HTR-8/SVneo (cell line): Measurements from ENCODE around the gene ABHD2.
"Not testable (repeated sequence)": the region's sequence is repeated elsewhere in the genome, so short reads cannot be mapped to it uniquely, and the experiment has no call there.

Experiments used
- DNase-seq: peaks from one replicate; pipeline ENCODE4 v3.0.0; 2011; ENCODE audit warnings: low spot score, mixed read lengths; ENCODE audit not compliant: insufficient read length
- FAIRE-seq: peaks from 2 replicates; lab custom pipeline; 2011; peaks lifted over from hg19 to GRCh38; lab: Jason Lieb, UNC

The ABHD2 gene

DNA sequence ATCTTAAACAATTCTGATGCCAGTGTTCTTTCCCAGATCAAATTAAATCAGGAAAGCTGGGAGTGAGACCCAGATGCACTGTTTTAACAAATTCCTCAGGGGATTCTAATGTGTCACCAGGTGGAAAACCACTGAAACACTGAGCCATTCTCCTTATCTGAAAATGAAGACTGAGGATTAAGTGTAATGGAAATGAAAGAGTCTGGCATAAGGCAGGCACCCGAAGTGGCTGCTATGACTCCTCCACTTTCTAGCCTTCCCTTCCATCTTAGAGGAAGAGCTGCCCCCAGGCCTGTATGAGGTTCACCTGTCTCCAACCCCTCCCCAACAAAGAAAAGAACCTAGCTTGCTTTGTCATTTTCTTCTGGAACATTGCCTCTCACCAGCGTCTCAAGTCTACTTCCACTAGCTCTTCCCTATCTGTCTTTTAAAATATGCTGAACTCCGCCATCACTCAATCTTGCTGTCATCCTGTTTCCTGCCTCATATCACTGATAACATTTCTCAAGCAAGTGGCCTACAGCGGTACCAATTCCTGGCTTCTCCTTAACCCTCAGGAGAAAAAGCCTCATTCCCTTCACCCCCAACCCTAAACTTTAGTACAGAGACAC lies 13.7 kb upstream of the ABHD2 start:
- FAIRE-seq (no peak), DNase-seq (no peak)

- DNase-seq (no peak), FAIRE-seq (no peak)
Measured at GRCh38 chr15:89075101-89075640, 13.1 kb upstream of the ABHD2 start.

DNA sequence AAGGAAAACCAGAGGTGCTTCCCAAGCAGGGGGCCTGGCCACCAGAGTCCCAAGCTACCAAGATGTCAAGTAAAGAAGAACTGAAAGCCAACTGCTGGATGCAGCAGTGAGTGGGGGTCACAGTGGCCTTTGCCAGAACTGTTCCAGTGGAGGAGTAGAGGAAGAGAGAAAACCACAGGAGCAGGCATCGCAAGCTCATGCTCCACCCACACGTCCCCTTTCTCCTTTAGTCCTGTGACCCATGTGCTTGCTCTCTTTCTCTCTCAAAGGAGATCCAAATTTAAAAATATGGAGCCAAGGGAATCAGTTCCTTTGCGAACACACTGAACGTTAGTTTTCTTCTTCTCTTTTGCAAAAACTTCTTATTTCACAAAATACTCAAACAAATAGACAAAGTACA lies 12.4 kb upstream of the ABHD2 start:
- DNase-seq (no peak), FAIRE-seq (no peak)

DNA sequence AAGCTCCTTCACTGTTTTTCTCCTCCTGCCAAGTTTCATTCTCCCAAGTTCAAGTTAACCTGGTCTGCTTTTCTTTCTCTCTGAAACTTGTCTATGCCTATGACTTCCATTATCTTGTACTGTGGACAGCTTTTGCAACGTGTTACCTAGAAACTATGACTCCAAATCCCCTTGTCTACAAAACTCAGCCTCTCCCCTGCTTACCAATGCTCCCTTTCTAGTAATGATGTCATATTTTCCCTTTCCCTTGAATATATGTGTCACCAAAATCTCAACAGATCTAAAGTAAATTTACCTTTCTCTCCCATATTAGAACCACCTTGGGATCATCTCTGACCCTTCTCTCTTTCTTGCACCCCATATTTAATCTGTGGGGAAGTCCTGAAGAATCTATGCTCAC lies 10.5 kb upstream of the ABHD2 start:
- DNase-seq (no peak), FAIRE-seq (no peak)

DNA sequence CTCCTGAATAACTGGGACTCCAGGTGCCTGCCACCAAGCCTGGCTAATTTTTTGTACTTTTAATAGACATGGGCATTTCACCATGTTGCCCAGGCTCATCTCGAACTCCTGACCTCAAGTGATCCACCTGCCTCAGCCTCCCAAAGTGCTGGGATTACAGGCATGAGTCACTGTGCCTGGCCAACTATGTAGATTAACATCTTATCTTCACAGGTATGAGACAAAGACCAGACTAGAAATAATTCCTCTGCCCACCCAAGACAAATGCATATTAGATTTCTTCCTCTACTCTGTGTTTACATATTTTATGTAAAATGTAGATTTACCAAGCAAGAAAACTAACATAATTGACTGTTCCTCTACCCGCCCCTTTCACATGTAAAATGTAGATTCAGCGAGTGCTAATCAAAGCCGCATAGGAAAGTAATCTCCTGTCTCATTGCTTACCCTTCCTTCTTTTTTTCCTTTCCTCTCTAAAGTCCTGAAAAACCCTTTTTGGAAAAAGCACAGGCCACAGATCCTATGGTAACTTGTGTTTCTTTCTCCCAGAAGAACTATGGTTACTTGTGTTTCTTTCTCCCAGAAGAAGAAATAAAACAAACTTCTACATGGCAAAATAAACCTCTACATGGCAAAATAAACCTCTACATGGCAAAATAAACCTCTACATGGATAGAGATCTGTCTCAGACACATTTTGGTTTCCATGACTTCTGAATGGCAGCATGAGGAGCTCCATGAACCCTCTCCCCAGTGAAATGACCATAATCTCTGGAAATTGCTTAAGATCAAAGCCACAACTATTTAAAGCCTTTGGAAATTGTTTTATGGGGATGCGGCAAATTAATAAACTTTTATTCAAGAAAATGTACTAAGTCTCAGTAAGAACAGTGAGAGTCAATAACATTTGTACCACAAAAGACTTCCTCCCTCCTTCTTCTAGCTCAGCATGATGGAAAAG lies 9.1 kb upstream of the ABHD2 start:
- FAIRE-seq (no peak), DNase-seq (no peak)

DNA sequence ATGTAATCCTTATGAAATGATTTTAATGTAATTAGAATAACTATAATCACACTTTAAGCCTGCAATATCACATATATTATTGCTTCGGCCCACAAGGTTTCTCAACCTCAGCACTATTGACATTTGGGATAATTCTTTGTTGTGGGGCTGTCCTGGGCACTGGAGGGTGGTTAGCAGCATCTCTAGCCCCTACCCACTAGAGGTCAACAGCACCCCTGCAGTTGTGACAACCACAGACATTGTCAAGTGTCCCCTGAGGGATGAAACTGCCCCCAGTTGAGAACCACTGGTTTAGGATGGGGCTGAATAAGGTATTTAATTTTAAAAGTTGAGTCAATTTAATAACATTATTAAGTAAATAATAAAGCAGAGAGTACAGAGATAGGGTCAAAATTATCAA lies 6.4 kb upstream of the ABHD2 start:
- FAIRE-seq = no peak
- no peak for DNase-seq

DNA sequence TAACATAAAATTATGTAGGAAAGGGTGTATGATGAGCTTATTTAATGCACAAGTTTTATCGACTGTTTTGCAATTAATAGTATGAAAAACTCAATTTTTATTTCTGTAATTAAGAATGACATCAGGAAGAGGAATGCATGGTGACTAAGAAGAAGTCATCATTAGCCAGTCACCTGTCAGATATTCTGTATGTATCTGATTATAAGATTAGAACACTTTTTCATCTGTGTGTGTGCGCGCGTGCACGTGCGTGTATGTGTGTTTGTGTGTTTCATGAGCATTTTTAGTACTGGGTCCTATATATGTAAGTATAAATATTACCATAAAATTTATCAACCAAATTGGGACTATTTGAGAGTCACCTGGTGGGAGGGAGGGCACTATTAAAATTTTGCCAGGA lies 5.0 kb upstream of the ABHD2 start:
- DNase-seq = no peak
- FAIRE-seq = no peak

GRCh38 chr15:89085289-89085926 lies 2.8 kb upstream of the ABHD2 start:
- no peak for FAIRE-seq

DNA sequence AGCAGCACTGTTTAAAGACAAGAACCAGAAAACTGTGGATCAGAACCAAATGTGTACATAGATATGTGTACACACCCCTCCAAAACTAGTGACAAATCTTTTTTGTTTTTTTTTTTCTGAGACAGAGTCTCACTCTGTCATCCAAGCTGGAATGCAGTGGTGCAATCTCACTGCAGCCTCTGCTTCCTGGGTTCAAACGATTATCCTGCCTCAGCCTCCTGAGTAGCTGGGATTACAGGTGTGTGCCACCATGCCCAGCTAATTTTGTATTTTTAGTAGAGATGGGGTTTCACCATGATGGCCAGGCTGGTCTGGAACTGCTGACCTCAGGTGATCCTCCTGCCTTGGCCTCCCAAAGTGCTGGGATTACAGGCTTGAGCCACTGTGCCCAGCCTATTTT lies 2.3 kb upstream of the ABHD2 start:
- not testable (repeated sequence) for FAIRE-seq, DNase-seq

More at GRCh38 chr15:89085289-89085926, 2.8 kb upstream of the ABHD2 start:
- DNase-seq = no peak

- FAIRE-seq, DNase-seq: not testable (repeated sequence)
Measured at GRCh38 chr15:89086390-89086789, 1.9 kb upstream of the ABHD2 start.

GRCh38 chr15:89087161-89087829 lies 961 bp upstream of the ABHD2 start:
- FAIRE-seq = no peak
- DNase-seq = no peak

DNA sequence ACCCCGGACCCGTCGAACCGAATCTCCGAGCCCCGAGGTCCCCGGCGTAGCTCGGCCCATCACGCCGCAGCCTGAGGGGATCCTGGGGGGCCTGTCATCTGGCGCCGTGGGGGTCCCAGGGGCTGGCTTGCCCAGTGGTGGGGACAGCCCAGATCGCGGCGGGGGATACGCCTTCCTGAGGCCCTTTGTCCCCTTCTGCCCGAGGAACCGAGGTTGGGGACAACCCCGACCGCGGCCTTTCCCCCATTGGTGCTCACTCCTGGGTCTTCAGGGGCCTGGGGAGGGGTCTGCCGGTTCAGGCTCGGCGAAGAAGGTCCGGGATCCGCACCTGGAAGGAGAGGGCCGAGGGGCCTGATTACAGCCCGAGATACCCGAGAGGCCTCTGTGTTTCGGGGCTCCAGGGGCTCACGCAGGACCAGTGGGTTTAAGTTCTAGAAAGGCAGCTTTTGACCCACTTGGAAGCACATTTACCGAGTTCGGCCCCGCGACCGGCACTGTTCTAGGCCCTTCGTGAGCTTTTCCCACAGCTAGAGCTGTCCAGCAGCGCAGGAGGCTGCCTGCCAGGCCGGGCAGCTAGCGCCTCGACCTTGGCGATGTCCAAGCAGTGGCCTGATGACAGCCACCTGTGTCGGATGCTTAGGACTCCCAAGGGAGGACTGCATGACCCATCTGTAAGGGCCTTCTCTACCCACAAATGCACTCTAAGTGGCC lies 504 bp downstream of the ABHD2 start:
- DNase-seq = no peak
- FAIRE-seq = no peak

DNA sequence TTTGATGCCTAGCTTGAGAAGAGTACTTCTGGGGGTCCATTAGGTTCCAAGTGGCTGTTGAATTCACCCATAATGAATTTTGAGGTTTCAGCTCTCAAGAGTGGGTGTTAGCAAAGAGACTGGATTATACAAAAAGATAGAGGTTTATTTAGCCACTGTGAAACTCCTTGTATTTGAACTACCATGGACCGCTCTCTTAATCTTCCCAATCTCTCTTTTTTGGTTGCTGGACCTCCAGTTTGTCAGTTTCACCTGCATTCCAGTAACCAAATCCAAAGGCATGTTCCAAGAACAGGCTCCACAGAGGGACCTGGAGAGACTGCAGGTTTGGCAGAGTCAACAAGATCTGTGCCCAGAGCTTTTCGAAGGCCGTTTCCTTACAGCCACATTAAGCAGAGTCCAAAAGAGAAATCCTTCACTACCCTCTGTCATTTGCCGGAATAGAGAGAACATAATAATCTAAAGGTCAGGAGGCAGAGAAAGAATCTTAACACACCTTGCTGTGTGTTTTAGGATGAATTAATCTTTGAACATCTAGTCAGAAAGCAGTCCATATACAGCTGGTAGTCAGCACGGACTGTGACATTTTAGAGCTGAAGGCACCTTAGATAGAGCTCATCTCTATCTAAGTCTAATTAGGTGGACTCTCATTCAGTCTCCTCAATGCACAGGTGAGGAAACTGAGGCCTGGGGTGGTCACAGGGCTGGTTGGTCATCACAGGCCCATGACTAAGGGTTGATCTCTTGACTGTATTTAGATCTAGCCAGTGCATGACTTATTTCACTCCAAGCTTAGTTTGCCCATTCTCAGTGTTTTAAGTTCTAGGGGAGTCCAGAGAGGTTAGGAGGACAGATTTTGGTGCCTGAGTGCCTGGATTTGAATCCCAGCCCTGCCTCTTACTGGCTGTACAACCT lies 1.3 kb downstream of the ABHD2 start:
- DNase-seq = no peak
- FAIRE-seq = no peak

GRCh38 chr15:89090791-89091626 lies 2.8 kb downstream of the ABHD2 start:
- no peak for DNase-seq
- no peak for FAIRE-seq

DNA sequence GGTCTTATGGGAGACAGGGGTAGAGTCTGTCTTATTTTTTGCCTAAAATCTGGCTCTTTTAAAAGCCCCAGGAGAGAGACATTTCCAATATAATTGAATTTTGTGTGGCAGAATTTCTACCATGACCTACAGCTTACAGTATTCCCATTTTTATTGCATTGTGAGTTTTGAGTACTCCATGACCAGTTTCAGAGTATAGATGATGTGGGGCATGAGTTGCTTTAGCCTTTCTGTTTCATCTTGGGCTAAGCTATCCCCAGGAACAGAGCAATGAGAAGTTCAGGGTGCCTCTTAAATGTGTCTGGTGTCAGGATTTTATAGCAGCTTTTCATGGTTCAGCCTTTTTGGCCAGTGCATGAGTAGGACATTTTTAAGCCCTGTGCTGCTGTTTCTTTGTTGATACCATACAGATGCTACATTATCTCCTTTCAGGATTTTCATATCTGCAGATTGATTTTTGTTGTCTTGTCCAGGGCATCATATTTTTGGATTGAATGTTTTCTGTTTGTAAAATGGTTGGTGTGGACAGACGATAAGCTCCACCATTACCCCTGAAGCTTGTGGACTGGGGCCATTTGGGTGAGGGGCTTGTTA lies 3.5 kb downstream of the ABHD2 start:
- FAIRE-seq (no peak), DNase-seq (no peak)

- DNase-seq (no peak), FAIRE-seq (no peak)
Measured at GRCh38 chr15:89093509-89093908, 5.3 kb downstream of the ABHD2 start.

DNA sequence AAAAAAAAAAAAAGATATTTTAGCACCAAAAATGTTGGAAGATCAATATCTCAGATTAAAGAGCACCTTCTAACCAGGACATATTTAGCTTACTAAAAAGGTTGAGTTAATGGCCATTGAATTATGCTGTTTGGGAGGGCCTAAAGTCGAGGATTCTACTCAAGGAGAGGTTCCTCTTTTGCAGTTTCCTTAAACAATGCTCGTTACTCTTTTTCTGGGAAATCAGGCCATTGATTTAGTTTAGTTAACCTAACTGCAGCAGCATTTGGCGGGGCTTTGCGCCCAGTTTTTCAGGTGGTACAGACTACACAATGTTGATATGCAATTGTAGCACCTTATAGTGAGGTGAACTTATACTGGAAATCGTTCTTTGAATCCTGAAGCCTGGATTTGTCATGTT lies 6.8 kb downstream of the ABHD2 start:
- FAIRE-seq (no peak), DNase-seq (no peak)
